GM19193 (cell line): ENCODE measurements around the gene BMPER.

Source experiments
- POLR2A ChIP-seq: IDR thresholded peaks from 4 replicates; pipeline ENCODE4 v1.6.1; 2011; ENCODE audit not compliant: insufficient read depth, insufficient read length; ENCODE audit errors: extremely low read depth

BMPER gene

GRCh38 chr7:34187798-34188307, 282.5 kb downstream of the BMPER start:
- no peak for TF ChIP-seq POLR2A

- no peak for TF ChIP-seq POLR2A
Observed at GRCh38 chr7:34189031-34189430, 283.7 kb downstream of the BMPER start.

GRCh38 chr7:34190299-34190698, 285.0 kb downstream of the BMPER start:
- TF ChIP-seq POLR2A: no peak

- no peak for TF ChIP-seq POLR2A
Observed at GRCh38 chr7:34191162-34191561, 285.8 kb downstream of the BMPER start.

GRCh38 chr7:34191771-34192479, 286.6 kb downstream of the BMPER start:
- TF ChIP-seq POLR2A: no peak

GRCh38 chr7:34192906-34193305, 287.6 kb downstream of the BMPER start:
- TF ChIP-seq POLR2A: no peak

GRCh38 chr7:34198231-34198641, 292.9 kb downstream of the BMPER start:
- TF ChIP-seq POLR2A: no peak
